ENCODE results near the gene AARS2. TPM values are rescaled to one million over a fixed set of nuclear protein-coding genes. Genes with fewer than 3 reads are reported as not detected.

Gene AARS2
- total RNA-seq, 1 donor from 2014 or later: 7.8 TPM

GRCh38 chr6:44268095-44268628 is 45.0 kb downstream of the AARS2 start:
- intact Hi-C loops (cut with DNase I): loop anchor here (2.0 to 5.0 kb wide), 2 partner anchors 44 to 71 kb away; partner anchors contain the start of gene AARS2
- peak; percentile 77 for DNase-seq (ENCODE audit: low spot score)

- DNase-seq (ENCODE audit: low spot score): no peak
- intact Hi-C loops (cut with DNase I): loop anchor here (5.0 kb wide), 1 partner anchor 45 kb away; the partner anchor contains the start of gene AARS2
Observed at GRCh38 chr6:44267252-44267651, 45.9 kb downstream of the AARS2 start.

- intact Hi-C loops (cut with DNase I): loop anchor here (5.0 kb wide), 1 partner anchor 46 kb away; the partner anchor contains the start of gene AARS2
- no peak for DNase-seq (ENCODE audit: low spot score)
Observed at GRCh38 chr6:44266347-44266746, 46.8 kb downstream of the AARS2 start.

- intact Hi-C loops (cut with DNase I): loop anchor here (5.0 kb wide), 1 partner anchor 47 kb away; the partner anchor contains the start of gene AARS2
- DNase-seq (ENCODE audit: low spot score): no peak
Observed at GRCh38 chr6:44265722-44266233, 47.4 kb downstream of the AARS2 start.

- intact Hi-C loops (cut with DNase I): loop anchor here (5.0 kb wide), 1 partner anchor 47 kb away; the partner anchor contains the start of gene AARS2
- peak; percentile 97 for DNase-seq (ENCODE audit: low spot score)
Observed at GRCh38 chr6:44265007-44265721, 48.0 kb downstream of the AARS2 start, which contains the start of gene NFKBIE. Gene NFKBIE, minus strand, starts transcription at chr6:44265551. Its CDS starts 205 bp downstream, at chr6:44265346.

- intact Hi-C loops (cut with DNase I): loop anchor here (5.0 kb wide), 1 partner anchor 48 kb away; the partner anchor contains the start of gene AARS2
- DNase-seq (ENCODE audit: low spot score): peak; percentile 88
Observed at GRCh38 chr6:44264154-44265006, 48.8 kb downstream of the AARS2 start.

GRCh38 chr6:44263354-44264100 is 49.6 kb downstream of the AARS2 start:
- intact Hi-C loops (cut with DNase I): no loop called here

GRCh38 chr6:44262467-44263353 is 50.4 kb downstream of the AARS2 start:
- no peak for DNase-seq (ENCODE audit: low spot score)
- intact Hi-C loops (cut with DNase I): no loop called here

More at GRCh38 chr6:44263354-44264100, 49.6 kb downstream of the AARS2 start:
- DNase-seq (ENCODE audit: low spot score): no peak

- intact Hi-C loops (cut with DNase I): no loop called here
Observed at GRCh38 chr6:44261581-44261980, 51.6 kb downstream of the AARS2 start.

GRCh38 chr6:44260451-44261297 is 52.5 kb downstream of the AARS2 start:
- intact Hi-C loops (cut with DNase I): no loop called here

More at GRCh38 chr6:44261581-44261980, 51.6 kb downstream of the AARS2 start:
- no peak for DNase-seq (ENCODE audit: low spot score)

GRCh38 chr6:44260011-44260410 is 53.1 kb downstream of the AARS2 start:
- intact Hi-C loops (cut with DNase I): no loop called here
- DNase-seq (ENCODE audit: low spot score): no peak

More at GRCh38 chr6:44260451-44261297, 52.5 kb downstream of the AARS2 start:
- DNase-seq (ENCODE audit: low spot score): no peak

GRCh38 chr6:44258921-44259320 is 54.2 kb downstream of the AARS2 start:
- DNase-seq (ENCODE audit: low spot score): no peak
- intact Hi-C loops (cut with DNase I): no loop called here

GRCh38 chr6:44258325-44258863 is 54.8 kb downstream of the AARS2 start:
- intact Hi-C loops (cut with DNase I): no loop called here
- DNase-seq (ENCODE audit: low spot score): no peak

GRCh38 chr6:44257753-44258324 is 55.3 kb downstream of the AARS2 start:
- DNase-seq (ENCODE audit: low spot score): no peak
- intact Hi-C loops (cut with DNase I): loop anchor here (2.0 kb wide), 1 partner anchor 85 kb away; no protein-coding TSS in a partner anchor

GRCh38 chr6:44257025-44257752 is 56.0 kb downstream of the AARS2 start, which contains the start of gene SLC35B2:
Gene SLC35B2, minus strand, starts transcription at chr6:44257528. Its CDS starts 118 bp downstream, at chr6:44257410.
- DNase-seq (ENCODE audit: low spot score): no peak
- intact Hi-C loops (cut with DNase I): loop anchor here (2.0 kb wide), 1 partner anchor 84 kb away; no protein-coding TSS in a partner anchor

- intact Hi-C loops (cut with DNase I): loop anchor here (2.0 kb wide), 1 partner anchor 84 kb away; no protein-coding TSS in a partner anchor
- DNase-seq (ENCODE audit: low spot score): no peak
Observed at GRCh38 chr6:44256775-44257024, 56.4 kb downstream of the AARS2 start.
